ENCODE results near the gene MCTP1.

The MCTP1 gene

DNA sequence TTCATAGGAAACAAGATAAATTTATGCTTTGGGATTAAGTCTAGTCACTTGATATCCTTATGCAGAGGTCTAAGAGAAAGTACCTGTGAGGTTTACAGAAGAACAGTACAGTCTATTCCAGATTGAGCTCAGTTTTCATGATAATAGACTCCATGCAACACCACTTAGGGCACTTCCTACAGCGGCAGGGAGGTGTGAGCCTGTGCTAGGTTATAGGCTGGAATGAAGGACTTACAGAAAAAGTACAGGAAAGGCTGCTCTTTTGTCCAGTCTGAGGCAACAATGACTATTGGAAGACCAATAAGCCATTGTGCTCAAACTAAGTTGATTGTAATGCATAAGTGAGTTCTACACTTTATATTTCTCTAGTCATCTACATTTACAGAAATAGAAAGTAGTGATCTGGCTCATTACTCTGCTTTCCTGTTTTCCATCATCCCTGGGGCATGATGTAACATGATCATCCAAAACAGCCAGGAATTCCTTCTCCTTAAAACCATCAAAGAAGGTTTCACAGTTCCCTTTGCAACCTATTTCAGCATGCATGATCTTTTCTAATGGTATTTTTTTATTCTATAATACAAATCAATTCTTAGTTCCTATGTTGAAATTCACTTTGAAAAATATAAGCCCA lies 343.7 kb downstream of the MCTP1 start:
- DNase-seq (ENCODE audit: low read depth), result no peak

DNA sequence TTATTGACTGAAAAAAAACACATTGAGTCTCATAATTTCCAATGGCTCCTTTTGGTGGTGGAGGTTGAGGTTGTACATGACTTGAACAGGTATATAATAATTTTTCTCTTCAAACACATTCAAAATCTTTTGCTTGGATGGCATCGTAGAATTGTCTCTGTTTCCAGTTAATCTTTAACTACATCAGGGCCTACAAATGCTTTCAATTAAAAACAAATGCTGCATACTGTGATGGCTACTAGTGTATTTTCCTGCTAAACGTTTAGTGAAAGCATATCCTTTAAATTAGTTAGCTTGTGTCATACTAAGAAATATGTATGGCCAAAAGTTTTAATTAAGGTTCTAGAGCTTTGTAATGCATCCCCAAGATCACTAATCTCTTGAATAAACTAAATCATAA lies 352.6 kb downstream of the MCTP1 start:
- no peak for DNase-seq (ENCODE audit: low read depth)

DNA sequence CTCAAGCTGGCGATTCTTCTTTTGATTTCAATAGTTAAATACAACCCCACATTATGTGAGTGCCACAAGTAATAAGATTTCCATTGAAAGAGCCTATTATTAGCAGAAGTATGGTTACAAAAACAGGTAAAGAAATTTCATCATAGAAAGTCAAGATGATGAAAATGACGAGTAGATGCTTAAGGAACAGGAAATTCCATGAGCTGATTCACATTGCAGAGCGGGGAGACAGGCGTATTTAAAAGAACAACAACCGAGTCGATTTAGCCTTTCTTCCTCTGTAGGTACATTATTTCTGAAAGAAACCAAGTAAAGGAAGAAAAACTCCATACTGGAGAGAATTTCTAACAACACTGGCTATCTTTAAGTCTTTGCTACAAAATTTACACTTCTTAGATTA lies 356.0 kb downstream of the MCTP1 start:
- DNase-seq (ENCODE audit: low read depth), result no peak

DNA sequence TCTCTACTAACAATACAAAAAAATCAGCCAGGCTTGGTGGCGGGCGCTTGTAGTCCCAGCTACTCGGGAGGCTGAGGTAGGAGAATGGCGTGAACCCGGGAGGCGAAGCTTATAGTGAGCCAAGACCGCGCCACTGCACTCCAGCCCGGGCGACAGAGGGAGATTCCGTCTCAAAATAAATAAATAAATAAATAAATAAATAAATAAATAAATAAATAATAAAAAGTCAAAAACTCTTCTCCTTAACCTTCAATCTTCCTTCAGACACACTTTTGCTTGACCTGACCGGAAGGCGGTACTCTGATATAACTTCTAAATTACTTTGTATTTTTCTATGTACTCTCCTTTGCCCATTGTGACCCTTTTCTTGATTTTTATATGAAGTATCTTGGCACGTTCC lies 364.3 kb downstream of the MCTP1 start:
- no peak for DNase-seq (ENCODE audit: low read depth)

DNA sequence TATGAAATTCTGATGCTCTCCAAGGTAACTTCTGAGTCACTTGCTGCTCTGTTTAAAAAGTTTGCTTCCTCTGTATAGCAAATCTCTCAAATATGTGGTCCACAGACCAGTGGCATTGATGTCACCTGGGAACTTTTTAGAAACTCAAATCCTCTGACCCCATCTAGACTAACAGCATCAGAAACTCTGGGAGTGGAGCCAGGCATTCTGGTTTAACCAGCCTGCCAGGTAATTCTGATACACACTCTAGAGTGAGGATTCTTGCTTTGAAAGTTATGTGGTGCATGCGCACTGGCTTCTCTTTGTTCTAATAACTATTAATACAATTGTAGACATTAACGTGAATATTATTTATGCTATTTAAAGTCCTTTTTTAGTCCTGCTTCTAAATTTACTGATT lies 368.3 kb downstream of the MCTP1 start:
- no peak for DNase-seq (ENCODE audit: low read depth)

DNA sequence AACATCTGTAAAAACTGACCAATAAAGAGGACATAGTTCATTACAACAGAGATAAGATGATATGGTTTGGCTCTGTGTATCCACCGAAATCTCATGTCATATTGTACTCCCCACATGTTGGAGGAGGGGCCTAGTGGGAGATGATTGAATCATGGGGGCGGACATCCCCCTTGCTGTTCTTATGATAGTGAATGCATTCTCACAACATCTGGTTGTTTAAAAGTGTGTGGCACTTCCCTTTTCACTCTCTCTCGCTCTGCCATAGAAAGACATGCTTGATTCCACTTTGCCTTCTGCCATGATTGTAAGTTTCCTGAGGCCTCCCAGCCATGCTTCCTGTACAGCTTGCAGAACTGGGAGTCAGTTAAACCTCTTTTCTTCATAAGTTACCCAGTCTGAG lies 373.6 kb downstream of the MCTP1 start:
- no peak for DNase-seq (ENCODE audit: low read depth)

DNA sequence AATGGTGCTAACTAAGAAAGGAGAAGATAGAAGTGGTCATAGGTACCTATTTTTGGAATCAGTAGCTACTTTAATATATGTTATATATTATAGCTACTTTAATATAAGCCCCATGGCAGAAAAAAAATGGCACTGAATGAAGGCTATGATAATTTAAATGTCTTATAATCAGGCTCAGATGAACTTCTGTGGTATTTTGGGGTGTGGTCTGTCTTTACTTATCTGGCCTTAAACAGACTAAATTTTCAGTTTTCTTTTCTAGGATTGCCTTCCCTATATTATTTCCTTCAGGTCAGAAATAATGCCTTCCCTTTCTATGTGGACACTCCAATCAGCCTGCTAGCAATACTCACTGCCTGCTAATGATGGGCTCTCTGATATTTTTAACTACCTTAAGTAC lies 374.2 kb downstream of the MCTP1 start:
- no peak for DNase-seq (ENCODE audit: low read depth)

DNA sequence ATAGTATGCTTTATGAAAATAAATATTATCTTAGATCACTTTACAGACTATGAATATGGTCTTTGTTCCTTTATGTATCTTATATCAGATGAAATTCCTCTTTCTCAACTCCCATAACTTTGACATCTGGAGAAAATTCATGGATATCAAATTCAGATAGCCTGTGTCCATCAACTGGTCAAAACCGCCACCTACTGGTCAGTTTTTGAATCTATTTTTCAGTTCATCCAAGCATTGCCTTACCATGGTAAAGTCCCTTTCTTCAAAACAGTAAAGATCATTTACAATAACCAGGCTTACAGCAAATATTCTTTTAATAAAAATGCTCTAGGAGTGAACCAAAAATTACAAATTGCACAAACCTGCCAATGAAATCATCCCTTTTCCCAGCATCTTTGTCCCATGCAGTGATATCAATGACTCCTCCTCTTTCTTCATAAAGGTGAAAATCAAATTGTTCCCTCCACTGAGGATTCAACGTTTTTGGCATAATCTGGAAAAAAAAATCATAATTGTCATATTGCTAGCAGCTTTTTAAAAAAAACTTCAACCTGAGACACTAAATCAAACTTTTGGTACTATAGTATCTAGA lies 375.9 kb downstream of the MCTP1 start:
- DNase-seq (ENCODE audit: low read depth), result no peak

DNA sequence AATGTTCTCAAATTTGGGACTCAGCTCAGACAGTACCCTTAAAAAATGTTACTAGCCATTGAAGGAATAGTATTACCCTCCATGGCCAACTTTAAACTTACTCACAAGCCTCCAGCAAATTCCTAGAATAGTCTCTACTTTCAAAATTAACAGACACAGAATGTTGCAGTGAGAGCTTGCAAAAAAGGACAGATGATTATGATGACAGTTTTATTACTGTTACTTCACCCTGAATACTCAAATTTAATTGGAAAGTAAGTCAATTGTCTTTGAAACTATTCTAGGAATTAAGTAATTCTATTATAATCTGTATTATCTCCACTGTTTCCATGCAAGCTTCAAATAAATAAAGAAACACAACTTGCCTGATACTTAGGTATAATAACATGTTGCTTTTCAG lies 378.1 kb downstream of the MCTP1 start:
- no peak for DNase-seq (ENCODE audit: low read depth)

DNA sequence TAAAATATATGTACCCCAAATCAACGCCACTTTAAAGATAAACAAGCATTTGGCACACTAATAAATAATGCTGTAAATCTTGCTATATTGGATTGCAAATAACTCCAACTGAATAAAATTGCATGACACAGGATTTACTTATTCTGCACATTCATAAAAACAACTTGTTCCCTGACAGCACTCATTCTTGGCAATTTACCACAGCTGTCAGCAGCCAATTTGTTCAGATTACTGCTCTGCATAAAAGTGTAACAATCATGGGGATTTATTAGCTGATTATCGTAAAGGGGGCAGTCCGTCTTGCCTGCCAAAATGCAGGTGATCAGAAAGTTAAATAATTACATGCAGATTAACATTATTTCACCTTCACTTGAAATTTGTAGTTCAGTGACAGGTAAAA lies 381.2 kb downstream of the MCTP1 start:
- DNase-seq (ENCODE audit: low read depth), result no peak

DNA sequence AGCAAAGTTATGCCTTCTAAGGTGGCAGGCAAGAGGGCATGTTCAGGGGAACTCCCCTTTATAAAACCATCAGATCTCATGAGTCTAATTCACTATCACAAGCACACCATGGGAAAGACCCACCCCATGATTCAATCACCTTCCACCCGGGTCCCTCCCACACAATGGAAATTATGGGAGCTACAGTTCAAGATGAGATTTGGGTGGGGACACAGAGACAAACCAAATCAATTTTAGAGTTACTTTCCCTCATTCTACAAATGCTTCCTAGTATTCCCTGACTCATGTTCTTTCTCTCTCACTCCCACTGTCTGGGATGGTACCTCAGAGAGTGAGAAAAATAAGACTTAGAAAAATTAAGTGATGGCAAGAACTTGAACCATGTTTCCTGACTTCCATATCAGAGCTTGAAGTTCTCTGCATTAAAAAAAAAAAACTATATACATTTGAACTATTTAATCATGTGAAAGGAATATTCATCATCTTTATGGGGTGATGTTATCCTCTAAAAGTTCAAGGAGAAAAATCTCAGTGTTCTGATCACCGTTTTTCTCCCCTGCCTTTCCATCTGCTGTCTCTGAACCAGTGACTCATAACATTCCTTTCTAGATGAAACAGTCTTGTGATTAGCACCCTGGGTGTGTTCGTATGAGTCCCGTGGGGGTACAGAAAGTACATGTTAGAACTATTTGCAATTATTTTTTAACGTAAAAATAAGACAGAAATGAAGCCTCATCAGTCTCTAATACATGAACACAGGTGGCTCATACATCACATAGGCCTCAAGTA lies 383.5 kb downstream of the MCTP1 start:
- DNase-seq (ENCODE audit: low read depth), result no peak

DNA sequence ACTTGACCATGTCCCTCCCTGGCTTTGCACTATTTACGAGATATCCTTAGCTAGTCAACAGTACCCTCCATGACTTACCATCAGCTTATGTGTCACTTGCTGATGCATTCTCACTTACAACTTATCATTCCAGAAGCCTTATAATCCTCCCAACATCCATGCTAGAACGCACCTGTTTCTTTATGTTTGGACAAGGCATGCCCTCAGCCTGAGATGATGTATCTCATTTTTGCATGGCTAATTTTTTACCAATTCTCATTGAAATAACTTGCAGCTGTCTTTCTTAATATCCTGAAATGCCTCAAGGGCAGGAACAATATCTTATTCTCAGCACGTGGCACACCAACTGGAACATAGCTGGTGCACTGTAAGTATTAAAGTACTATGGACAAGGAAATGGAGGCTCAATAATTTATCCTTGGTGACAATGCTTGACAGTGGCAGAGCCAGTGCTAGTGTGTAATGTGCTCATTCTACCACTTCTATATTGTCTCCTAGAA lies 384.8 kb downstream of the MCTP1 start:
- DNase-seq (ENCODE audit: low read depth), result no peak

DNA sequence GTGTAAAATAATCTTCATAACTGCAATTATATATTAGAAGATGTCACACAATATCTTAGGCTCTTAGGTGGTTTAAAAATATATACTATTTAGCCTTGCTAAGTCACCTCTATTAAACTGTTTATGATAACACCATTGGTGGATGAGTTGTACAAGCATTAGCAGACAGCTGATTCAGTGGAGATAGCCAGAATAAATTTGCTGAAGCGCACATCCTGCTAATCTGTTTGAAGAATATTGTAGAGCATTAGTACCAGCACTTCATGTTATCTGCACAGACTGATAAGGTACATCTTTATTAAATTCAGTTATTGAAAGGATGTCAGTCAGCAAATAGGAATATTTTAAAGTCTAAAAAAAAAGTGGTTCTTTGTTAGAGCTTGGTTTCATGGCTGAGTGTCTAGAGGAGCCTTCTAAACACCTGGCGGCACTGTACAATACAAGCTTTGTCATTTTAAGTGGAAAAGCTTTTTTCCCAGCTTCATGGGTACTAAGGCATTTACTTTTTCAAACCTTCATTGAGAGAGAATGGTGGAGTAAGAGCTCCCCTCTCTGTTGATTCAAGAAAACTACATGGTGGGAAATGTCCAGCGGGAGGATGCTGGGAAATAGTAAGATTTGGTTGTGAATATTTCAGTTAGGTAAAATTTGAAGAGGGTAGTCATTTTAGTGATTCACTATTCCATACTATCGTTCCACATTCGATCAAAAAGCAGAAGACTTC lies 391.3 kb downstream of the MCTP1 start:
- no peak for DNase-seq (ENCODE audit: low read depth)

DNA sequence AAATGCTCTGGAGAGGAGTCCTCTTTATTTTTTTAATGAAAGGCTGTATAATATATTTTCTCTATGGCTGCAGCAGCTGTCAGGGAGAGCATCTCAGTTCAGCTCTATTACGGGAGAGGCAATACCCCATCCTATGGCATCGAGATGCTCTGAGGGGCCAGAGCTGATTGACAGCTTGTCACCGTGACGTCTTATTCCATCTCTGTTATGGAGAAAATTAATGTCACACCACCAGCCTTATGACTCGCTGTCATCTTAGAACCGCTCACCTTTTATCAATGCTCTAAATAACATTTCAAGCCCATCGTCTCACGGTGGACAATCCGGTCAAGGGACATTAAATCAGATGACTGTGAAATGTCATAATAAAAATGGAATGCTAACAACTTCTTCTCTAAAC lies 392.9 kb downstream of the MCTP1 start:
- no peak for DNase-seq (ENCODE audit: low read depth)

DNA sequence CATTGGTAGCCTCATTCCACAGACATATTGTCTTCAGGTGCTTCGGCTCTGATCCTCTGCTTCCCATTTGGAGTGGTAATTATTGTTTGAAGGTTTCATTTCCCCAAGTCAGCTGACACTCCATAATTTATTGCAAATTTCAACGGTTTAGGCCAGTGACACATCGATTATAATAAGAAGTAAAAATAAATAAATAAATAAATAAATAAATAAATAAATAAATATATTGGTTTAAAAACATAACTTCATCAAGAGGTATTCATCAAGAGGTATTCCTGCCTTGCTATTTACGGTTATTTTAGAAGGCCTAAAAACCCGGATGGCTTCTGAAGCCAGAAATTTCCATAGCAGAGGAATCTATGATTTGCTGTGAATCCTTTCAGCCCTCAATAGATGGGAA lies 393.3 kb downstream of the MCTP1 start:
- no peak for DNase-seq (ENCODE audit: low read depth)

DNA sequence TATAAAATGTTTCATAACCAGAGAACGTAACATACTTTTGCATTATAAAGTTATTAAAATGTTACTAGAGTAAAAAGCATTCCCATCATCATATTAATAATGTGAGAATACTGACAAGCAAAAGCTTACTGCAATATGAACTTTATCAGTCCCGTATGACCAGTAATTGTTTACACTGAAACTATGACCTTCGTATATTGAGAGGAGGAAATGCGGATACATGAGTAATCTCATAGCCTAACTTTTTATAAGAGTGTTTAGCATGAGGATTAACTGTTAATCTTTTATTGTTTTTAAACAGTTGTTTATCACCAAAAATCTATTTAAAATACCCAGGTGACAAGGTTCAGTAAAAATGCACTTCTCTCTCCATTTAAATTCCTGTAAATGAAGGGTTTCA lies 394.0 kb downstream of the MCTP1 start:
- no peak for DNase-seq (ENCODE audit: low read depth)

DNA sequence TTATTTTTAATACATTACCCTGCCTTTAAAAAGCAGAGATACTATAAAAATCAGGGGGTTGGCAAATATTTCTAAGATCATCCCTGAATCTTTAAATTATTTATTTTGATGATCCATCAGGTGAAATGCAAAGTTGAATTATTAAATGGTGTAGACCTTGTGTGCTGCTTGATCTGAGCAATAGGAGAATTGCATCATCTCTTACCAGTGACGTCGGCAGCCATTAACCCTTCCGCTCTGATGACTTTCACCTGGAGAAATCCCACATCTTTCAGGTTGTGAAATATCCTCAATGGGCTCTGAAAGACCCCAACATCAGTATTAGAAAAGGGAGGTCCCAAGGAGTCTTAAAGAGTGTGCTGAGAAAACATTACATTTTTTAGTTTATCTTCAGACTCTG lies 396.2 kb downstream of the MCTP1 start:
- no peak for DNase-seq (ENCODE audit: low read depth)

DNA sequence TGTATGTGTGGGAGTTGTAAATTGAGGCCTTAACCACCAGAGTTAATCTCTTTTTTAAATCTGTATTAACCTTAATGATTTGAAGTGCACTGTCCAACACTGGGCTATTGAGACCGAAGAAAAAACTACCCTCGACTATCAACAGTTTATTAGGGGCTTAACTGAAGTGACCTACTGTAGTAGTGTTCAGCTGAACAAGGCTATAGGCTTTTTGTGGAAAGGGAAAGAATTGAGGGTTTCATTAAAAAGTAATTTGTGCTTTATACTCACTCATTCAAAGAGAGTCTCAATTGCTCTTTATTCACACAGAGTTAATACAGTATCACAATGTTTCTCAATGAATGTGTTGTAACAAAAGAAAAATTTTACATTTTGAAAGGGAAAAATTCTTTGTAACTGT lies 399.0 kb downstream of the MCTP1 start:
- DNase-seq (ENCODE audit: low read depth), result no peak

DNA sequence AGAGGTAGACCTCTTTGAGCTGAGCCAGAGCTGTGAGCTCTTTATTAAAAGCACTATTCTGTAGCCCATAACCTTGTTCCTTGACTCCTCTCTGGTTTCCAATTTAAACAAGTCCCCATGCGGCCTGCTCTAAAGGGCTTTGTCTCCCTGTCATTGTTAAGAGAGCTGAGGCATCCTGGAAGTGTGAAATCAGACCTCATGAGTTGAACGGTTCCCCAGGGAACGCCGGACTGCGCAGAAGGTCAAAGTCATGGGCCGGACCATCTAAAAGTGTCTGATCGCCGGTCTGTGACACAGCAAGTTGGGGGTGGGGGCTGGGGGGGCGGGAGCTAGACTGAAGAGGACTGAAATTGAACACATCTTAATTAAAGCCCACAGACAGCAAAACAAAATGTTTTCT lies 400.6 kb downstream of the MCTP1 start:
- no peak for DNase-seq (ENCODE audit: low read depth)

DNA sequence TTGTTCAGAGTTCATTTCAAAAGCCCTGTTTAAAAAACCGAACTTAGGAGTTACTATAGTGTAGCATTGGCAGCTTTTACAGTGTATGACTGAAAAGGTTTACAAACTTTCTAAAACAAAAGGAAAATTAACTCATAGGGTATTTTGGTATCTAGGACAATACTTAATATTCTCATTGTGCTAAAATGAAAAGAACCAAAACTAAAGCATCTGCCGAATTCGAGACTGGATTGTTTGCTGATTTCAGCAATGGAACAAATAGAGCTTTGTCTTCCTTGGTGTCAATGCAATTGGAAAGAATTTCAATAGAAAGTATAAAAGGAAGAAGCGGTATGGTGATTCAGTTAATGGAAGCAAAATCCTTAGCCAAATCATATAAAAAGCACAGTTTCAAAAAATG lies 412.4 kb downstream of the MCTP1 start:
- DNase-seq (ENCODE audit: low read depth), result no peak

DNA sequence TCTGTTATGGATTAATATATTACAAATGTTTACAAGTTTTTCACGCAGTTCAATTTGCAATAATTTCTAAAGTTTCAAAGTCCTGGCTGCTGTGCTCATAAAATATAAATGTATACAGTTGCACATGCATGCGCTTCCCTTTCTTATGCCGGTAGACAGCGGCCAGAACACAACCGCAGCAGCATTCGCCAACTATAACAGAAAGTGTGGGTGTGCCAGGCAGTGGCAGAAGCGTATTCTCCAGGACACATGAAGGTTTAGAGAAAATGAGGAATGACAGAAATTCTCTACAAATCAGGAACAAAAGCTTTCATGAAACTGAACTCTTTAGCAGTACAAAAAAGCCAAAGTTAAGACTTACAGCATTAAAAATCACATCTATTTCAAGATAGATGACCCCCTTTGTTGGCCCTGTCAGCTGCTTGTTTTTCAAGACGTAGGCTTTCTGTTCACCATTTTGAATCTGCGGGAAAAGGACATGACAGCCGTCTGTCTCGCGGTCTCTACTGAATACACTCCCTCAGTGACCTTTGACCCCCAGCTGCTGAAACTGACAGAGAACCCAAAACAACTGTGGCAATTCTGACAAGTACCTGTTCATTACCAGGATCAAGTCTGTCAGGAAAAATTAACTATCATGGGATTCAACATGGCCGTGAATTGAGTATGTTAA lies 414.2 kb downstream of the MCTP1 start:
- no peak for DNase-seq (ENCODE audit: low read depth)

DNA sequence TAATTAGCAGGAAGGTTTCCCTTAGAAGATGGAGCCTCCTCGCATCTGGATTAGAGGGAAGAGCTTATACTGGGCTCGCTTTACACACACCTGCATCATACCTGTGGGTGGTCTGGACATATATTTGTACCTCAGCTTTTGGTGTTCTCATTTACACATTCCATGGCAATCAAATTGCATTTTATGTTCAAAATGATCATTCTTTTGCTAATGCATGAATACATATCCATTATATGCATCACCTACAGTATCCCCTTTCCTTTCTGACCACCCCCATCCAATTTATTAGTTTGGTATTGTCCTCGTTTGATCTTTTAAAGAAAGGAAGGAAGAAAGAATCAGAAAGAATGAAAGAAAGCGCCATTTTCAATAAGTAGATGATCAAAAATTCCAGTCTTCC lies 415.0 kb downstream of the MCTP1 start:
- DNase-seq (ENCODE audit: low read depth), result no peak

Measured in activated T-helper 1 cell treated with Interleukin-2 at 50 U/mL for 16 hours (primary cell).